Measurements from ENCODE around the gene SCN3B.
A peak's percentile ranks its signal among the peaks of the same experiment; 100 is the strongest.

The SCN3B gene

GRCh38 chr11:123654566-123655081 lies at the start of gene SCN3B:
TSS of gene SCN3B (minus strand) at chr11:123654624. CDS start at chr11:123653801, 823 bp downstream.
- H3K27ac ChIP-seq: peak within 1 kb of the TSS; percentile 20; the same call in 1 of the 2 replicates
- DNase-seq (ENCODE audit: low spot score): peak; percentile 84
- ChIA-PET CTCF (interaction anchor here (0.6 to 1.3 kb wide), 5 partner anchors 14 to 610 kb away, joined by 3 to 8 read pairs (median 4); no protein-coding TSS in a partner anchor), POLR2A (ENCODE audit: low non-redundant PET) (no interaction called here)
- no peak for TF ChIP-seq CTCF (conservative IDR thresholded peaks at IDR 0.05; ENCODE audit: low read depth)

- no peak for DNase-seq (ENCODE audit: low spot score)
- CTCF ChIA-PET: interaction anchor here (0.6 to 1.6 kb wide), 3 partner anchors 61 to 303 kb away, joined by 3 to 4 read pairs (median 4); no protein-coding TSS in a partner anchor
- POLR2A ChIA-PET (ENCODE audit: low non-redundant PET): no interaction called here
- H3K27ac ChIP-seq: no peak overlapping the region
- TF ChIP-seq CTCF (conservative IDR thresholded peaks at IDR 0.05; ENCODE audit: low read depth): no peak
Measured at GRCh38 chr11:123702696-123703095, 48.3 kb upstream of the SCN3B start.

- TF ChIP-seq CTCF (conservative IDR thresholded peaks at IDR 0.05; ENCODE audit: low read depth): no peak
- no peak overlapping the region for H3K27ac ChIP-seq
- DNase-seq (ENCODE audit: low spot score): no peak
- CTCF ChIA-PET: interaction anchor here (0.6 kb wide), 1 partner anchor 121 kb away, joined by 4 read pairs; no protein-coding TSS in a partner anchor
- POLR2A ChIA-PET (ENCODE audit: low non-redundant PET): no interaction called here
Measured at GRCh38 chr11:123702139-123702538, 47.7 kb upstream of the SCN3B start.

- CTCF ChIA-PET: no interaction called here
- POLR2A ChIA-PET (ENCODE audit: low non-redundant PET): no interaction called here
- no peak overlapping the region for H3K27ac ChIP-seq
- no peak for DNase-seq (ENCODE audit: low spot score)
- TF ChIP-seq CTCF (conservative IDR thresholded peaks at IDR 0.05; ENCODE audit: low read depth): no peak
Measured at GRCh38 chr11:123700772-123701171, 46.3 kb upstream of the SCN3B start.

GRCh38 chr11:123698546-123699127 lies 44.2 kb upstream of the SCN3B start:
- ChIA-PET POLR2A (ENCODE audit: low non-redundant PET) (no interaction called here), CTCF (interaction anchor here (0.8 to 2.2 kb wide), 3 partner anchors 9 to 118 kb away, joined by 3 to 12 read pairs (median 6); no protein-coding TSS in a partner anchor)
- TF ChIP-seq CTCF (conservative IDR thresholded peaks at IDR 0.05; ENCODE audit: low read depth): no peak
- no peak overlapping the region for H3K27ac ChIP-seq
- no peak for DNase-seq (ENCODE audit: low spot score)

- CTCF ChIA-PET: no interaction called here
- POLR2A ChIA-PET (ENCODE audit: low non-redundant PET): no interaction called here
- no peak for DNase-seq (ENCODE audit: low spot score)
- no peak for TF ChIP-seq CTCF (conservative IDR thresholded peaks at IDR 0.05; ENCODE audit: low read depth)
- H3K27ac ChIP-seq: no peak overlapping the region
Measured at GRCh38 chr11:123696183-123696582, 41.8 kb upstream of the SCN3B start.

Measured in RWPE1 (cell line).